Urinary bladder (tissue), 4 donors: Measurements from ENCODE around the gene RSBN1L. TPM values are rescaled to one million over a fixed set of nuclear protein-coding genes. Genes with fewer than 3 reads are reported as not detected.

Experiments used
- DNase-seq: peaks from one replicate; pipeline ENCODE4 v3.0.0-alpha.2; 2015; ENCODE audit errors: extremely low spot score
- H3K27ac ChIP-seq: one replicate; pipeline ENCODE4 v1.5.1; 2013; ENCODE audit warnings: low read depth, mild to moderate bottlenecking, moderate library complexity
- H3K36me3 ChIP-seq: one replicate; pipeline ENCODE4 v1.6.1; 2013; ENCODE audit warnings: mild to moderate bottlenecking, moderate library complexity; ENCODE audit not compliant: insufficient read depth
- H3K4me1 ChIP-seq: one replicate; pipeline ENCODE4 v1.6.1; 2013; ENCODE audit warnings: mild to moderate bottlenecking, moderate library complexity; ENCODE audit not compliant: insufficient read depth
- H3K4me3 ChIP-seq: one replicate; pipeline ENCODE4 v1.5.1; 2013; ENCODE audit warnings: low read depth, low read length
- WGBS: extraction: QIAGEN DNeasy Blood & Tissue Kit; methylation state at CpG from one replicate; pipeline ENCODE4 v1.1.7; 2013; 5-methylcytosine and 5-hydroxymethylcytosine counted together
- polyA plus RNA-seq: library from polyadenylated mRNA; stranded (reverse); fragments of 200-250 nt; gene quantifications from one replicate; pipeline ENCODE4 v1.2.3, GENCODE V29; 2013
- total RNA-seq: library from RNA; depleted of rRNA; stranded (reverse); fragments of >200 nt; gene quantifications from one replicate; pipeline ENCODE4 v1.2.3, GENCODE V29; 2014
- donor health status: healthy with polysubstance abuse.
- donor health status: healthy.

The RSBN1L gene
- total and polyA plus RNA-seq, 2 donors, result 13.0 to 58.4 TPM

DNA sequence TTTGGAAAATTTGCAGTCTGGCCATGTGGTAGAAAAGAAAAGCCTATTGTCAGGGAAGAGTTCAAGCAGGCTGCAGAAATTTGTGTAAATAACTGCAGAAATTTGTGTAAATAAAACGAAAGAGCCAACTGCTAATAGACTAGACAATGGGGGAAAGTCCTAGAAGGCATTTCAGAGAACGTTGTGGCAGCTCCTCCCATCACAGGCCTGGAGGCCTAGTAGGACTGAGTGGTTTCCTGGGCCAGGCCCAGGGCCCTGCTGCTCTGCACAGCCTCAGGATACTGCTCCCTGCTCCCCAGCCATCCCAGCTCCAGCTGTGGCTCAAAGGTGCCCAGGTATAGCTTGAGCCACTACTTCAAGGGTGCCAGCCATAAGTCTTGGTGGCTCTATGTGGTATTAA, 50.9 kb downstream of the RSBN1L start:
- H3K27ac ChIP-seq, result no peak overlapping the region
- no peak overlapping the region for H3K4me3 ChIP-seq
- 58% methylated on average over 2 of the region's 2 CpGs for WGBS
- no peak for DNase-seq
- peaks cover 1% of the 10 kb centered on the region for H3K4me1 ChIP-seq
- H3K36me3 ChIP-seq, result peaks cover 3% of the 10 kb centered on the region

DNA sequence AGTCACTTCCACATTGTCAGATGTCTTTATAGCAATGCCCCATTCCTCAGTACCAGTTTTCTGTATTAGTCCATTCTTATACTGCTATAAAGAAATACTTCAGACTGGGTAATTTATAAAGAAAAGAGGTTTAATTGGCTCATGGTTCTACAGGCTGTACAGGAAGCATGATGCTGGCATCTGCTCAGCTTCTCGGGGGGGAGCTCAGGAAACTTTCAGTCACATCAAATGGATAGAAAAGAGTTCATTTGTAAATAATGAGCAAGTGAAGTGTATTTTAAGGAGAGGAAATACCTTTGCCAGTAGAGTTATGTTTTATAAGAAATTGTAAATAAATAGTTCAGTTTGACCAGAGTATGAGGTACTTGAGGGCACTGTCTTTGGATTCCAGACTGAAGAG, 51.5 kb downstream of the RSBN1L start:
- DNase-seq, result no peak
- Histone ChIP-seq H3K27ac (no peak overlapping the region), H3K4me3 (no peak overlapping the region), H3K4me1 (peaks cover 1% of the 10 kb centered on the region), H3K36me3 (peaks cover 3% of the 10 kb centered on the region)
- 85% methylated on average over 1 of the region's 1 CpG for WGBS

DNA sequence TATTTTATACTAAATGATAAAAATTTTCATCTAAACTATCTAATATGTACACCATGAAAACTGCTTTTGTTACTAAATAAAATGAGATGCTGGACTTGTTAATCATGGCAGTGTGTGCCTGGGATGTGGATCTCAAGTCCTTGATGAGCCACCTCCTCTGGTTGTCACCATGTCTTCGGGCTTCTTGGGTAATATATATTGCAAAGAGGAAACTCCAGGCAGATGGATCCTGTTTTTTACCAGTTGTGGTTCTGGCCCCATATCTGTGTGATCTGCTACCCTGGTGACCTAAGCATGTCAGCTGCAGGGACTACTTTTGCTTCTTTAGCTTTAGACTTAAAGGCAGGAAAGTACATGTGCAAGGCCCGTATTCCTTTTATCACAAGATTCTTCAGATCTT, 55.8 kb downstream of the RSBN1L start:
- Histone ChIP-seq H3K36me3 (peaks cover 3% of the 10 kb centered on the region), H3K27ac (no peak overlapping the region), H3K4me3 (no peak overlapping the region), H3K4me1 (peaks cover 1% of the 10 kb centered on the region)
- WGBS, result 55% methylated on average over 2 of the region's 2 CpGs
- DNase-seq, result no peak

DNA sequence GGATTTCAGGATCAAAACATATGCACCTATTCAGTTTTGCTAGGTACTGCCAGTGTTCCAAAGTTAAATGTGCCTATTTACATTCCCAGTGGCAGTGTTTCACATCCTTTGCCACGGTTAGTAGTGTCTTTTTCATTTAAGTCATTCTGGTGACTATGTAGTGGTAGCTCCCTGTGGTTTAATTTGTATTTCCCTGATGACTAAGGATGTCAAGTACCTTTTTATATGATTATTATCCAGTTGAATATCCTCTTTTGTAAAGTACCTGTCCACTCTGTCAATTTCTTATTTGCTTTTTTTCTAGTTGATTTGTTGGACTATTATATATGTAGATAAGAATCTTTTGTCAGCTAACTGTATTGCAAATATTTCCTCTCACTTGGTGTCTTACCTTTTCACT, 56.9 kb downstream of the RSBN1L start:
- peaks cover 1% of the 10 kb centered on the region for H3K4me1 ChIP-seq
- H3K4me3 ChIP-seq, result no peak overlapping the region
- DNase-seq, result no peak
- no peak overlapping the region for H3K27ac ChIP-seq
- 83% methylated on average over 1 of the region's 1 CpG for WGBS
- peaks cover 3% of the 10 kb centered on the region for H3K36me3 ChIP-seq

DNA sequence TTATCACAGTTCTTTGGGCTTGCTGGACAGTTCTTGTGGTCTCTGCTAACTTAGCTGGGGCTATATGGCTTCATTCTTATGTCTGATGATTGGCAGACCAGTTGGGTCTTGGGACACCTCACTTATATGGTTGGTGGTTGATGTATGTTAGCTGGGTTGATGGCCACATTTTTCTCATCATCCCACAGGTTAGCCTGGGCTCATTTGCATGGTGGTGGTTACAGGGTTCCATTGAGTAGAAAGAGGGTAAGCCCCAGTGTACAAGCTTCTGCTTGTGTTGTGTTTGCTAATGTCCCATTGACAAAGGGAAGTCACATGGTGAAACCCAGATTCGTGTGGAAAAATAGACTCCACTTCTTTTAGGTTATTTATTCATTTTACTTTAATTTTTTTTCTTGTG, 61.3 kb downstream of the RSBN1L start:
- no peaks in the 10 kb centered on the region for H3K36me3 ChIP-seq
- no peaks in the 10 kb centered on the region for H3K4me1 ChIP-seq
- H3K27ac ChIP-seq, result no peak overlapping the region
- H3K4me3 ChIP-seq, result no peak overlapping the region
- WGBS, result 35% methylated on average over 1 of the region's 1 CpG
- DNase-seq, result no peak

DNA sequence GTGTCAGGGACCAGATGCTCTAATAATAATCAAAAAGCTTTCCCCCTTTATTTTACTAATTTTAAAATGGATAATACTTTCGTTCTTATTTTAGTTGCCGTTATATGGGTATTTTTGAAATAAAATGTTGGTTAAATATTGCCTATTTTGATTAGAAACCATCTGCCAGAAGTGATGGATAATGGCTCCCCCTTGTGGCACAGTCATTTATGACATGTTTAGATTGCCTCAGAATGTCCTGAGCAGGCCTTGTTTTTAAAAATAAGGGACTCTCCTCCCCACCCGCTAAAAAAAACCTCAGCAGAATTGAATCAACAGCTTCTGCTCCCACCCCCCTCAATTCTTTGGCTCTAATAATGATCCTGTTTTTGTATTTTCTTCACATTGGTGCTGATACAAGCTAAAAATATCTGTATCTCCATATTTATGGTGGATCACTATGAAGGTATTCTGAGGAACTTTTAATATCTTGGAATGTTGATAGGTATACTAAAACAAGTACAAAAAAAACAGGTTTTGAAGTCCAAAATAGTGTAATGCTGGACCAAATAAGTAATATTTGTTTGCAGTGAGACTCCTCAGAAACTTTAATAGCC, 63.1 kb downstream of the RSBN1L start:
- no peak for DNase-seq
- WGBS, result 4% methylated on average over 3 of the region's 3 CpGs
- Histone ChIP-seq H3K36me3 (no peaks in the 10 kb centered on the region), H3K4me1 (no peaks in the 10 kb centered on the region), H3K4me3 (no peak overlapping the region), H3K27ac (no peak overlapping the region)

DNA sequence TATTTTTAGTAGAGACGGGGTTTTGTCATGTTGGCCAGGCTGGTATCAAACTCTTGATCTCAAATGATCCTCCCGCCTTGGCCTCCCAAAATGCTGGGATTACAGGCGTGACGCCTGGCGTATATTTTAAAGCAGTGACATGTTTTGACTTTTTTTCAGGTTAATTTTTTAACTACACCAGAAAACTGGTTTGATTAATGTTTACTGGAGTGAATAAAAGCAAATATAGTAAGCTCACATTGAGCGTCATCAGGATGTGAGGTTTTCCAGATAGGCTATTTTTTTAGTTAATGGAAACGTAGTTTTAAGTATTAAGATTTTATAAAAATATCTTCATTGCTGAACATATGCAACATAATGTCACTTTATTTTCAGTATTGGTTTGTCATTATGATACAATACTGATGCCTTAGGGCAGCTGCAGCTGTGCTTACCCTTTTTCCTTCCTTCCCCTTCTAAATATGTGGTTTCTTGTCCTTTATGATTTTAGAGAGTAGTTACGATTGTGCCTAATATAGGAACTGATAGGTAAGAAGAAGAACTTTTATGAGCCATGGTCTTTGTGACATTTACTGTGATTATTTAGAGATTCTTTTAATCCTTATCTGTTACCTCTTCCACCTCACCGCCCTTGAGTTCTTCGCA, 64.7 kb downstream of the RSBN1L start:
- no peak overlapping the region for H3K27ac ChIP-seq
- no peak overlapping the region for H3K4me3 ChIP-seq
- H3K4me1 ChIP-seq, result no peaks in the 10 kb centered on the region
- DNase-seq, result no peak
- no peaks in the 10 kb centered on the region for H3K36me3 ChIP-seq
- 88% methylated on average over 10 of the region's 10 CpGs for WGBS

DNA sequence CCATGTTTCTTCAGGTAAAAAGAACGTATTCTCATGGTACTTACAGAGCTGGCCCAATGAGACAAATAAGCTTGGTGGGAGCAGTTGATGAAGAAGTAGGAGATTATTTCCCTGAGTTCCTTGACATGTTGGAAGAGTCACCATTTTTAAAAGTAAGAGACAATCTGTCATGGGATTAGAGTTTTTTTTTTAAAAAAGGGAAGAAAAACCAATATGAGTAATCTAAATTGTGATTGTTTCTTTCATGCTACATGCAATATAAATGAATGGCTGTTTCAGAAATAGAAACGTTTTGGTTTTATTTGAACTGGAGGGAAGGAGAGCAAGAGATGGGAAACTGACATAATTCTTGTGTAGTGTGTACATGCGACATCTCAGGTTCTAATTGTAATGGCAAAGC, 69.2 kb downstream of the RSBN1L start:
- 66% methylated on average over 3 of the region's 3 CpGs for WGBS
- no peak overlapping the region for H3K4me3 ChIP-seq
- no peak for DNase-seq
- H3K36me3 ChIP-seq, result no peaks in the 10 kb centered on the region
- H3K4me1 ChIP-seq, result no peaks in the 10 kb centered on the region
- H3K27ac ChIP-seq, result no peak overlapping the region

DNA sequence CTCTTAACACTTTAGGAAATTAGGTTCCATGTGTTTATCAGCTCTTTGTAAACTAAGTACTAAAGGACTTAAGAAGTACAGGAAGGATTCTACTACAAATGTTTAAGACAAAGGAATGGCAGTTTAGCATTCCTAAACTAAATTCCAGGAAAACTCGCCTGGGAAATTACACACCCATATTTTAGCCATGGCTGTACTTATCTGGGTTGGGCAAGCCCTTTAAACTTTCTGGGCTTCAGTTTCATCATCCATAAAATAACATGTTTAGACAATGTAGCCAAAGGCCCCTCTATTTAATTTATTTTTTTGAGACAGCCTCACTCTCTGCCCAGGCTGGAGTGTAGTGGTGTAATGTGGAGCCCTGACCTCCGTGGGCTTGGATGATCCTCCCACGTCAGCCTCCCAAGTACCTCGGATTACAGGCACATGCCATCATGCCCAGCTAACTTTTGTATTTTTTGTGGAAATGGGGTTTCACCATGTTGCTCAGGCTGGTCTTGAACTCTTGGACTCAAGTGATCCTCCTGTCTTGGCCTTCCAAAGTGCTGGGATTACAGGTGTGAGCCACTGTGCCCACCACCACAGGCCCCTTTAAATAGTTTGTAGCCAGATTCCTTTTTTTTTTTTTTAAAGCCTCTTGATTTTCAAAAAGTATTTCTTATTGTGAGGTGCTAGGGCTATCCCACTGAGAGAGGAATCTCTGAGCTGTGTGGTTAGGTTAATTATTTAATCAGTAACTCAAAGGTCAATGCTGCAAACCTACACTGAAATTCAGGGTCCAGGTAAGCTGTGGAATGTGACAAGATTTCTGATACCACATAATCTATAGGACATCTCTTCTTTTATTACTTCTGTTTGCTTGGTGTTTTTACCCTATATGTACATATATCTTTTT, 69.9 kb downstream of the RSBN1L start:
- Histone ChIP-seq H3K4me1 (no peaks in the 10 kb centered on the region), H3K4me3 (no peak overlapping the region), H3K27ac (no peak overlapping the region), H3K36me3 (no peaks in the 10 kb centered on the region)
- 68% methylated on average over 4 of the region's 4 CpGs for WGBS
- DNase-seq, result no peak

DNA sequence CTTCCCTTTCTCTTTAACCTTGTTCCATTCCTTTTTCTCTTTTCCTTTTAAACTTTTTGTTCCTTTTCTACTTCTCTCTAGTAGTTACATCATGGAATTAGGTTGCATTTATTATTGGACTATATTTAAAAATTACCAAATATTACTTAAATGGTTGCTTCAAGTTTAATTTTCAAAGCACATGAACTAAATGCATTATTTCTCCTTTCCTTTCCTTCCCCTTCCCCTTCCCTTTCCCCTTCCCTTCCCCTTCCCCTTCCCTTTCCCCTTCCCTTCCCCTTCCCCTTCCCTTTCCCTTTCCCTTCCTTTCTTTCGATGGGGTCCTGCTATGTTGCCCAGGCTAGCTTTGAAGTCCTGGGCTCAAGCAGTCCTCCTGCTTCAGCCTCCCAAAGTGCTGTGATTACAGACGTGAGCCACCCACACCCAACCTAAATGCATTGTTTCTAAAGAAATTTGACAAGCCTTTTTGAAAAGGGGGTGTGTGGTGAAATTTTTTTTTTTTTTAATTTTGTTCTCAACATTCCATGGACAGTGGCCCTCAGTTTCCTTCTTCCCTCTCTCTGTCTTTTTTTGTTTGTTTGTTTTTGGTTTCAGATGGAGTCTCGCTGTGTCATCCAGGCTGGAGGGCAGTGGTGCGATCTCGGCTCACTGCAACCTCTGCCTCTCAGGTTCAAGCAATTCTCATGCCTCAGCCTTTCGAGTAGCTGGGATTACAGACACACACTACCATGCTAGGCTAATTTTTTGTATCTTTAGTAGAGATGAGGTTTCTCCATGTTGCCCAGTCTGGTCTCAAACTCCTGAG, 70.7 kb downstream of the RSBN1L start:
- no peaks in the 10 kb centered on the region for H3K4me1 ChIP-seq
- no peak for DNase-seq
- H3K27ac ChIP-seq, result no peak overlapping the region
- peaks cover 2% of the 10 kb centered on the region for H3K36me3 ChIP-seq
- H3K4me3 ChIP-seq, result no peak overlapping the region
- 94% methylated on average over 6 of the region's 6 CpGs for WGBS

DNA sequence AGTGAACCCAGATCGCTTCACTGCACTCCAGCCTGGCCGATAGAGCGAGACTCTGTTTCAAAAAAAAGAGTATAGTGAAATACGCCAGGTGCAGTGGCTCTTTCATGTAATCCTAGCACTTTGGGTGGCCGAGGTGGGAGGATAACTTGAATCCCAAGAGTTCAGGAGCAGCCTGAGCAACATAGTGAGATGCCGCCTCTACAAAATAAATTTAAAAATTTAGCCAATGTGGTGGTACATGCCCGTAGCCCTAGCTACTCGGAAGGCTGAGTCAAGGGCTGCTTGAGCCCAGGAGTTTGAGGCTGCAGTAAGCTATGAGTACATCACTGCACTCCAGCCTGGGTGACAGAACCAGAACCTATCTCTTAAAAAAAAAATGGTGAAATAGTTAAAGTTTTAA, 74.1 kb downstream of the RSBN1L start:
- H3K4me1 ChIP-seq, result no peaks in the 10 kb centered on the region
- no peak for DNase-seq
- H3K36me3 ChIP-seq, result peaks cover 2% of the 10 kb centered on the region
- WGBS, result 85% methylated on average over 8 of the region's 8 CpGs
- H3K27ac ChIP-seq, result no peak overlapping the region
- H3K4me3 ChIP-seq, result no peak overlapping the region

DNA sequence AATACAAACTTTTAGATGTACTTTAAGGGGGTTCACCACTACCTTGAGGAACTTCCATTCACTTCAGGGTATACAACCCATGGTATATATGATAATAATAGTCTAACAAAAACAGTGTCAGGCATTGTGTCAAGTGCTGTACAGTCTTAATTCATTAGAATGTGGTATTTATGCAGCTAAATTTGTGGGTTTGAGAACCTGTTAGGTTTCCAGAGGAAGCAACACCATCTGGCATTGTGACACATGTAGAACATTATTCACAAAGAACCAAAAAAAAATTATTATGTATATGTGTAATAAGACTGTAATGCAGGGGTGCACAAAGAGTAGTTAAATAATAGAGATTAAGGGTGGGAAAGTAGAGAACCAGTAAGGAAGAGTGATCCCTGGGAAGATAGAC, 75.6 kb downstream of the RSBN1L start:
- DNase-seq, result no peak
- no peak overlapping the region for H3K4me3 ChIP-seq
- H3K36me3 ChIP-seq, result peaks cover 3% of the 10 kb centered on the region
- H3K27ac ChIP-seq, result no peak overlapping the region
- no peaks in the 10 kb centered on the region for H3K4me1 ChIP-seq

DNA sequence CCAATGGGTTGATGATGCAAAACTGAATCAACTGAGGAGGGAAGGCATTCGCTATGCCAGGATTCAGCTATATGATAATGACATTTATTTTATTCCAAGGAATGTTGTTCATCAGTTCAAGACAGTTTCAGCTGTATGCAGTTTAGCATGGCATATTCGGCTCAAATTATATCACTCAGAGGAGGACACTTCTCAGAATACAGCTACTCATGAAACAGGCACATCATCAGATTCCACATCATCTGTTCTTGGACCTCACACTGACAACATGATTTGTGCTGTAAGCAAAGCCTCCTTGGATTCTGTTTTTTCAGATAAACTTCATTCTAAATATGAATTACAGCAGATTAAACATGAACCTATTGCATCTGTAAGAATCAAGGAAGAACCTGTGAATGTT, 82.3 kb downstream of the RSBN1L start:
- Histone ChIP-seq H3K4me1 (no peaks in the 10 kb centered on the region), H3K4me3 (no peak overlapping the region), H3K36me3 (peaks cover 1% of the 10 kb centered on the region), H3K27ac (no peak overlapping the region)
- no peak for DNase-seq
- WGBS, result 98% methylated on average over 2 of the region's 2 CpGs
